Brain pericyte (primary cell): ENCODE measurements around the gene SMIM1.

ENCODE experiments used
- DNase-seq: peaks from one replicate; pipeline ENCODE4 v3.0.0-alpha.2; 2012; ENCODE audit warnings: low read depth, low spot score

SMIM1 gene

GRCh38 chr1:3777078-3777547 lies 4.6 kb downstream of the SMIM1 start:
- no peak for DNase-seq

- DNase-seq, result no peak
Observed at GRCh38 chr1:3777647-3778589, 5.4 kb downstream of the SMIM1 start.

GRCh38 chr1:3778590-3779264 lies 6.2 kb downstream of the SMIM1 start:
- DNase-seq, result no peak

DNA sequence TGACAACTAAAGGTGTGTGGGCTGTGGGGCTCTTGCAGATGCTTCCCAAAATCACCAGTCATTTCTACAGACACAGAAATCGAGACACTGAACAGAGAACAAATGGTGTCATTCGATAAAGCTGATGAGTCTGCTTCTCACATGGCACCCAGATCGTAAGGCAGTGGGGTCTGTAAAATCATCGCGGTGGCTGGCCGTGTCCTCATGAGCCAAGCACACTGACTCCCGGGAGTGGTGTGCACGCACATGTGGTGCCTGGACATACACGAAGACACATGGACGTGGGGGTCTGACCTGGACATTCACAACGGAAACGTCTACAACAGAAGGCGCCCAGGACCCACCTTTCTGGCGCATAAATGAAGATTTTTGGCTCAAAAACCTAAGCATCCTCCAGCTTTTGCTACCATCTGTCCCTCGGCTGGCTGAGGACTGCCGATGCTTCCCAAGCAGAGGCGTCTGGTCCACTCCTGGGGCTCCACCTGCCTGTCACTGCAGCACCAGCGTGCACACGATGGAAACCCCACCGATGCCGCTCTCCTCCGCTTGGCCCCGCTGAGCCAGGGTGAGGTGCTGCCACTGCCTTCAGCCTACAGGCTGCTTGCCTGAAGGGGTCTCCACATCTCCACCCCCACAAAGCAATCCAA lies 6.8 kb downstream of the SMIM1 start:
- DNase-seq, result no peak

GRCh38 chr1:3779912-3780416 lies 7.4 kb downstream of the SMIM1 start:
- DNase-seq, result no peak

- DNase-seq, result no peak
Observed at GRCh38 chr1:3780901-3781300, 8.4 kb downstream of the SMIM1 start.

DNA sequence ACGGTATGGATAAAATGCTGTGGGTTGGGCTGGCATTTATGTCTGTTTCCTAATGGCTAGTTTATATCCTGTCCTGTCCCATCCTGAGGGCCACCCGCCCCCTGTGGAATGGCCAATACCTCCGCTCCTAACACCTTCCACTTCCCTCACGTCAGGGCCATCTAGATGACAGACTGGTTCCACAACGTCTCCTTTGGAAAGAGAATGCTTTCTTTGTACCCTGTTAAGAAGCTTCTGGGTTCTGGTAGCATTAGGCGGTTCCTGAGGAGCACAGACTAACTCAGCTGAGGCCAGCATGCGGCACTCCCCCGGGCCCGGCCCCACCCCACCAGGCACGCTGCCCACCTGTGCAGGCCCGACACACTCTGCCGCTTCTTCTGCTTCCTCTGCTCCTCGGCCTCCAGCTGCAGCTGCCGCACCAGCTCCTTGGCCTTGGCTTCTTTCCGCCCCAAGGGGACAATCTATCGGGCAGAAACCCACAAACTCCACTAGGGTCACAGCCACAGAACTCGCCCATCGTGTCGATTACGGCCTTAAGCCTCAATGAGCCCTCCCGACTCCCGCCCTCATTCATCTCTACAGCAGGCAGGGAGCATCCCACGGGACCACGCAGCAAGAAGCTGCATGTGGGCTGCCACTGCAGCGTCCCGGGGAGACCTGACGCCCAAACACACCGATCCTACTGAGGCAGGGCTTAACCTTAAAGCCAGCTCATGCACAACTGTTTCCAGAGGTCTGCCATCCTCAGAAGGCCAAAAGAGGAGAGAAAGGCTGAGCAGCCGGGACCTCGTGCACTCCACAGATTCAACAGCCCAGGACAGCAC lies 11.3 kb downstream of the SMIM1 start:
- DNase-seq, result no peak

DNA sequence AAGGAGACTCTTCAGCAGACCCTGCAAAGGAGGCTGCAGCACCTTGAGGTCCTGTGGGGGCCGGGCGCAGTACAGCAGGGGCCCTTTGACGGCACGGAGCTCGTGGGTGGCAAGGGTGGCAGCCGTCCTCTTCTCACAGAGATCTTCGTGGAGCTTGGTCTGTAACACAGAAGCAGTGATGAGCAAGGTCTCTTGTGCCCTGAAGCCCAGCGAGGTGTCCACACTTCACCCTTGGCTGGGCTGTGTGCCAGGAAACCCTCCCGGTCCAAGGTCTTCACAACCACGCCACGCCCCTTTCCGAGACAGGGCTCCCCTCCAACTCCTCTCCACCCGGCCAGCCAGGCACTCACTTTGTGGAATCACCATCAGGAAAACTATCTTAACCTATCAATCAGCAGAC lies 12.5 kb downstream of the SMIM1 start:
- DNase-seq, result no peak

GRCh38 chr1:3785456-3786157 lies 13.1 kb downstream of the SMIM1 start:
- no peak for DNase-seq

DNA sequence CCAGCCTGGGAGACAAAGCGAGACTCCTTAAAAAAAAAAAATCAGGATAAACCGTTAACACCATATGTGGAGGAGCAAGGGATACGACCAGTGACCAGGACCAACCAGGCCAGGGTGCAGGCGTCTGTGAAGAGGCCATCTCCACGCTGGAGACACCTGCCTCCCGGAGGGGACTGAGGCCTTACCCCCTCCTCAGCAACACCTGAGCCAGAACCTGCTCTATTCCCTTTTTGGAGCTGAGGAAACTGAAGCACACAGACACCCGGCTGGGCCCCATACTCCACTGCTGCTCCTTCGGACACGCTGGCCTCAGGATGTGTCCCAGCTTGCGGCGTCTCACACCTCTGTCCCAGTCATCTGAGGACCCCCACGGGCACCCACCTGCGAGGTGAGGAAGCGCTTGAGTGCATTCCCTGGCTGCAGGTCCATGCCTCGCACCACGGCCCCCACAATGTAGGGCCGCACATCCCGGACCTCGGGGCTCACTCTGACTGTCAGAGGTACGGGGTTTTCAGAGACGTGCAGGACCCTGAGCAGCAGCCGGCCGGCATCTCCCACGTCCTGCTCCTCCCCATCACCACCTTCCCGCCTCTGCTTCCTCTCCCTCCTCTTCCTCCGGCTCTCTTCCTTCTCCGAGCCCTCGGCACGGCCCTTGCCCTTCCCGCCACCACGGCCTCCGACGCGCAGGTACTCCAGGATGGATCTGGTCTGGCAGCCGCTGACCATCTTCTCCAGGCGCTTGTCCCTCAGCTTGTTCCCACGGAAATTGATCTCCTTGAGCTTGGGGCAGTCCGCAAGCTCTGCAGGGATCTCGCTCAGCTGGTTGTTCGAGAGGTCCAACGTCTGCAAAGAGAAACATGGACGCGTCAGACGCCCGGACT lies 14.2 kb downstream of the SMIM1 start:
- no peak for DNase-seq

DNA sequence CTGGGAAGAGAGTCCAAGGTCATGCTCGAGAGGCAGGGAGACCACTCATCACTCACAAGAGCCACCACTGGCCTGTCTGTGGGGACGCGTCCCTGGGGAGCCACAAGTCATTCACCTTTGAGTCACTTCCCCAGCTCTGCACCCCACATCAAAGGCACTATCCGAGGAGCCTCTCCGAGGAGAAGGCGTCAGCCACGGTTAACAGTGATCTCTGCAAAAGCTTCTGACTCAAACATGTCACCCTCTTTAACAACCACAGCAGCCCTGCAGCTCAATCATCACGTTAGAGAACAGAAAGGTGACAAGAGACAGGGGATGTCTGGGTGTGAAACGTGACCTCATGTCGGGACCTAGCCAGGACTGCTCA lies 14.8 kb downstream of the SMIM1 start:
- DNase-seq, result no peak

DNA sequence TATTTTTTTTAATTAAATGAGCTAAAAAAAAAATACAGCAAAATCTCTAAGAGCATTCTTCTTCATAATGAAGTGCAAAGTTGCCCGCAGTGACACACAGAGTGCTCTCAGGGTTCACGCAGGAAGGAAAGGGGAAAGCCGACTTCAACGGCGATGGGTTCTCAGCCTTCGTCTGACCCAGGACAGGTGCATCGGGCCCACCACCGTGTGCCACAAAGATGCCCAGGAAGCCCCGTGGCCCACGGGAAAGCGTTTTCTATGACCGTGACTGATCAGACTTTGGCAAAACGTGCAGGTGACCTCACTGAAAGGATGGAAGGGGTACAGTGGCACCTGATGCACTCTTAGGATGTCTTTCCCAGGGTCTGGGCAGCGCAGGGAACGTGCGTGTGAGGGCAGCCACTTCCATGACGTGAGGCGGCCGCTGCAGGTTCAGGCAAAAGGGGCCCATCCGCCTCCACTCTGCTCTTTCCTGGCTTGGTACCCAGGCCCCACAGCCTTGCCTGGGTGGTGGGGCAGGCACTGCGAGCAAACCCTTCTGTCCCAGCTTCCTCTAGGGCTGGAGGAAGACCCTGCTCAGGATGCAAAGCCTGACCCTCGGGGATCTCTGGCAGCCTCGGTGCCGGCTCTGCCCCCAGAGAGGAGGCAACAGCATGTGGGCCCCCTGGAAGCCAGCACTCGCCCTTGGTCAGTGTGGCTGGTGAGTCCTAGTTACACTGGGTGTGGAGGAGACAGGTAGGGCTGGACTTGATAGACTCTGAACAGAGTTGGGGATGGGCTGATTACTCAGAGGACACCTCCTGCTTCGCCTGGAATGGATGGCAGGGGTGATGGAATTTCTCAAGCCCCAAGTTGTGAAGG lies 15.4 kb downstream of the SMIM1 start:
- DNase-seq, result no peak

GRCh38 chr1:3788756-3789420 lies 16.3 kb downstream of the SMIM1 start:
- DNase-seq, result no peak

DNA sequence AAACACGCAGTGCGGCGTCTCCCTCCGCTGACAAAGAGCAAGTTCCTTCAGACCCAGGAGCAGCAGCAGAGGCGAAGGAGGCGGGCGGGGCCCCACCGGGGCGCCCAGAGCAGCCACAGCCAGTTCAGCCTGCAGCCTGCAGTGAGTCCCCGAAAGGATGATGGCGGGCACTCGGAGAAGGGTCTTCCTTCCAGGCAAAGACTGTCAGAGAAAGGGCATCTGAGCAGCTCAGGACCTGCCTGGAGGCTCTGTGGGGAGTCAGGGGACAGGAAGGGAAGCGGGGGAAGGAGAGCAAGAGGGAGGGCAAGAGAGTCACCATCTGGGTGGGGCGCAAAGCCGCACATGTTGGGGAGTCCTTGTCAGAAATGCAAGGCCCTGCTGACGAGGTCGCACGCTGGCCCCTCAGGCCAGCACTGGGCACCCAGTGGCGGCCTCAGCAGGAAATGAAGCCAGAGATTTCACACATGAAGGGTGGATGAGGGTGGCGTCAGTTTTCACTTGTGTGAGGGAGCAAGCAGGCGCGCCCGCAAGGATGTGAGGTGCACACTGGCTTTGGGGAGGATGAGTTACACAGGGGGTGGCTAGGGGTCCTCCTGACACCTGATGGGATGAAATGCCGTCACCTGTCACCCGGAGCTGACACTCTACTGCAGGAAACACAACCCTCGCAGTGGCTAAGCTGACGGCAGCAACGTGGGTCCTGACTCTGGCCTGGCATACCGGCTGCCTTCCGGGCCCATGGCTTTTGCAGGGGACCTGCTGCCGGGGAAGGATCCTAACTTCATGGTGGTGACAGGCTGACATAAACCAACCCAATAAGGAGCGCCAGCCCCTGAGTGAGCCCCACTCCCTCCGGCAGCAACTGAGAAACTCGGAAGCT lies 17.1 kb downstream of the SMIM1 start:
- DNase-seq, result no peak

DNA sequence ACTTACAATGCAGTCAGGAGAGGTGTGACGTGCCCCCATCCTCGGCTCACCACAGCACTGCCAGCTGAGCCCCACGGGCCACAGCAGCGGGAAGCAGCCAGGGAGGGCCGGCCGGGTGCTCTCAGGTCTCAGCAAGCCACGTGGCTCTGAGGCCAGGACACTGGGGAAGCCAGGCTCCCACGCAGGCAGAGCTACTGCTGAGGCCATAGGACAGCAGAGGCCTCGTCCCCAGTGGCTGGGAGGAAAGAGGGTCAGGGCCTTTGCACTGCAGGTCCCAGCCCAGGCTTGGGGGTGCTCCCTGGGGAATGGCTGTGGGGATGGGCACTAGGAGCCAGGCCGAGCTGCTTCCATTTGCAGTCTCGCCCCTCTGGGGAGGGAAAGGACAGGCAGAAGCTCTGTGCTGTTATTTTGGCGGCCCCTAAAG lies 18.0 kb downstream of the SMIM1 start:
- DNase-seq, result no peak

- no peak for DNase-seq
Observed at GRCh38 chr1:3790952-3791351, 18.4 kb downstream of the SMIM1 start.
